IPS-NIHi7 (cell line): ENCODE results near the gene SHFL.

Source experiments
- DNase-seq: peaks from one replicate; pipeline ENCODE4 v3.0.0; 2012; ENCODE audit warnings: mixed read lengths; ENCODE audit errors: extremely low spot score

SHFL gene

GRCh38 chr19:10133596-10133995 is 47.5 kb downstream of the SHFL start:
- no peak for DNase-seq

- DNase-seq, result no peak
Observed at GRCh38 chr19:10134040-10134439, 47.9 kb downstream of the SHFL start.

- DNase-seq, result no peak
Observed at GRCh38 chr19:10135551-10136334, 49.6 kb downstream of the SHFL start.

- no peak for DNase-seq
Observed at GRCh38 chr19:10136936-10137335, 50.8 kb downstream of the SHFL start.

- no peak for DNase-seq
Observed at GRCh38 chr19:10137751-10138682, 51.9 kb downstream of the SHFL start.

GRCh38 chr19:10138879-10139795 is 53.0 kb downstream of the SHFL start:
- DNase-seq, result no peak

- no peak for DNase-seq
Observed at GRCh38 chr19:10139952-10140351, 53.8 kb downstream of the SHFL start.

- no peak for DNase-seq
Observed at GRCh38 chr19:10141479-10141878, 55.4 kb downstream of the SHFL start.

GRCh38 chr19:10141973-10142372 is 55.9 kb downstream of the SHFL start:
- DNase-seq, result no peak
